Keratinocyte (primary cell): Measurements from ENCODE around the gene GNB1. TPM values are rescaled to one million over a fixed set of nuclear protein-coding genes. Genes with fewer than 3 reads are reported as not detected.
"Not testable (repeated sequence)": the region's sequence is repeated elsewhere in the genome, so short reads cannot be mapped to it uniquely, and the experiment has no call there.

ENCODE experiments used
- DNase-seq: peaks from one replicate; pipeline ENCODE4 v3.0.0-alpha.2; 2011; ENCODE audit warnings: low read depth, missing footprints, low spot score
- FAIRE-seq: peaks from 2 replicates; lab custom pipeline; 2011; peaks lifted over from hg19 to GRCh38; lab: Jason Lieb, UNC
- H2AFZ ChIP-seq: 2 replicates; pipeline ENCODE4 v1.6.0; 2012; ENCODE audit warnings: low read length, control low read depth, inconsistent platforms; ENCODE audit not compliant: control insufficient read depth
- H3K27ac ChIP-seq: 2 replicates; pipeline ENCODE4 v1.5.1; 2011; ENCODE audit warnings: low read length; ENCODE audit not compliant: control insufficient read depth, insufficient read depth
- H3K27me3 ChIP-seq: 3 replicates; pipeline ENCODE4 v1.6.0; 2011; ENCODE audit warnings: low read length; ENCODE audit not compliant: control insufficient read depth, insufficient read depth; ENCODE audit errors: extremely low read depth
- H3K36me3 ChIP-seq, 2 experiments: 2 replicates in 1 of 2; 3 replicates in 1 of 2; pipeline ENCODE4 v1.5.1; 2011; ENCODE audit warnings: low read length in 2 of 2, mild to moderate bottlenecking in 1 of 2; ENCODE audit not compliant: control insufficient read depth in 2 of 2, insufficient read depth in 2 of 2; ENCODE audit errors: extremely low read depth in 1 of 2
- H3K4me1 ChIP-seq: 3 replicates; pipeline ENCODE4 v1.5.1; 2011; ENCODE audit warnings: low read length; ENCODE audit not compliant: control insufficient read depth, insufficient read depth; ENCODE audit errors: extremely low read depth
- H3K4me2 ChIP-seq: 3 replicates; pipeline ENCODE4 v1.6.0; 2011; ENCODE audit warnings: low read depth, low read length; ENCODE audit not compliant: control insufficient read depth, insufficient read depth; ENCODE audit errors: extremely low read depth
- H3K4me3 ChIP-seq, 3 experiments: fragments of 200-600 bp in 1 of 3; sonication (generic) in 1 of 3; 2 replicates in 2 of 3; 3 replicates in 1 of 3; pipeline ENCODE4 v1.5.1; 2011 to 2016; ENCODE audit warnings: low read length in 3 of 3, mild to moderate bottlenecking in 3 of 3, control low read depth in 2 of 3, inconsistent platforms in 1 of 3, low read depth in 1 of 3, mixed read lengths in 1 of 3, mixed run types in 1 of 3, moderate library complexity in 1 of 3; ENCODE audit not compliant: control insufficient read depth in 2 of 3, insufficient read depth in 2 of 3; ENCODE audit errors: extremely low read depth in 1 of 3
- H3K79me2 ChIP-seq: 2 replicates; pipeline ENCODE4 v1.6.0; 2012; ENCODE audit warnings: low read length; ENCODE audit not compliant: control insufficient read depth, insufficient read depth
- H3K9ac ChIP-seq: 3 replicates; pipeline ENCODE4 v1.6.0; 2011; ENCODE audit warnings: low read length; ENCODE audit not compliant: control insufficient read depth, insufficient read depth; ENCODE audit errors: extremely low read depth
- H3K9me1 ChIP-seq: 3 replicates; pipeline ENCODE4 v1.6.0; 2011; ENCODE audit warnings: low read length; ENCODE audit not compliant: control insufficient read depth, insufficient read depth; ENCODE audit errors: extremely low read depth
- H3K9me3 ChIP-seq: 2 replicates; pipeline ENCODE4 v1.5.1; 2012; ENCODE audit warnings: low read depth, low read length; ENCODE audit not compliant: control insufficient read depth
- H4K20me1 ChIP-seq: 3 replicates; pipeline ENCODE4 v1.6.0; 2011; ENCODE audit warnings: low read length; ENCODE audit not compliant: control insufficient read depth, insufficient read depth; ENCODE audit errors: extremely low read depth
- CTCF ChIP-seq, 3 experiments: IDR thresholded peaks in 1 of 3; conservative IDR thresholded peaks in 1 of 3; optimal IDR thresholded peaks in 1 of 3; 2 replicates in 2 of 3; 3 replicates in 1 of 3; pipeline versions ENCODE3 to v1.5.1; 2011; ENCODE audit warnings: low read length in 3 of 3, mild to moderate bottlenecking in 3 of 3, moderate library complexity in 2 of 3, control low read depth in 1 of 3, inconsistent platforms in 1 of 3; ENCODE audit not compliant: insufficient read depth in 2 of 3; ENCODE audit errors: extremely low read depth in 1 of 3
- EZH2 ChIP-seq: IDR thresholded peaks from one replicate; pipeline ENCODE4 v1.6.1; 2012; ENCODE audit warnings: inconsistent platforms, mild to moderate bottlenecking, low read length, moderate library complexity
- dilution Hi-C: fragments of 300-500 bp; cut with MboI; formaldehyde crosslinking; loops from one replicate; pipeline ENCODE4 v1.7.0; 2020; ENCODE audit warnings: low sequenced_read_pairs; ENCODE audit not compliant: extremely low pct_ligation_motif_present
- polyA plus RNA-seq, 5 experiments: library from polyadenylated mRNA; depleted of rRNA in 3 of 5; stranded (reverse) in 3 of 5; stranded (forward) in 1 of 5; unstranded in 1 of 5; fragments of >200 nt; gene quantifications; 1 replicate in 1 of 5; 2 replicates in 3 of 5; 3 replicates in 1 of 5; pipeline versions ENCODE4 v1.2.1 to v1.2.3, GENCODE V29; 2011 to 2012; ENCODE audit warnings: missing spikeins in 2 of 5, low read depth in 1 of 5, low replicate concordance in 1 of 5

GNB1 gene
- polyA plus RNA-seq, 1 donor (not counting 4 experiments of a cell fraction or from before 2014, with no cell fraction given), result 364 TPM

GRCh38 chr1:1889090-1889750 is 1.7 kb downstream of the GNB1 start:
- H2AFZ ChIP-seq, result no peak overlapping the region
- H3K4me2 ChIP-seq, result peak overlapping the region; percentile 93
- H3K9me1 ChIP-seq, result peaks cover 7% of the 10 kb centered on the region
- peak overlapping the region; percentile 71 to 91 (median 89) for H3K4me3 ChIP-seq
- H4K20me1 ChIP-seq, result peaks cover 43% of the 10 kb centered on the region
- peaks cover 65% of the 10 kb centered on the region for H3K79me2 ChIP-seq
- no peaks in the 10 kb centered on the region for H3K36me3 ChIP-seq
- peak overlapping the region; percentile 72 for H3K27ac ChIP-seq
- TF ChIP-seq CTCF (optimal IDR thresholded peaks at IDR 0.05 in 1 of 3, IDR thresholded peaks at IDR 0.05 in 1 of 3, conservative IDR thresholded peaks at IDR 0.05 in 1 of 3; ENCODE audit: extremely low read depth in 1 of 3, insufficient read depth in 2 of 3, low read length in 3 of 3), result no peak
- no peak for TF ChIP-seq EZH2
- H3K9ac ChIP-seq, result peak overlapping the region; percentile 84
- FAIRE-seq (no peak), DNase-seq (no peak)
- H3K27me3 ChIP-seq, result no peaks in the 10 kb centered on the region
- no peaks in the 10 kb centered on the region for H3K9me3 ChIP-seq
- dilution Hi-C loops, result no loop called here
- H3K4me1 ChIP-seq, result peaks cover 29% of the 10 kb centered on the region

- H3K4me3 ChIP-seq, dilution Hi-C loops, H3K36me3 ChIP-seq, H3K9ac ChIP-seq, H3K4me2 ChIP-seq, H2AFZ ChIP-seq, DNase-seq, H3K27ac ChIP-seq, H3K9me3 ChIP-seq, FAIRE-seq, H3K9me1 ChIP-seq, H3K27me3 ChIP-seq: not testable (repeated sequence)
- Histone ChIP-seq H3K4me1 (peaks cover 17% of the 10 kb centered on the region), H3K79me2 (peaks cover 96% of the 10 kb centered on the region), H4K20me1 (peaks cover 73% of the 10 kb centered on the region)
These were observed 7.0 kb downstream of the GNB1 start for GRCh38 chr1:1883890-1884289.
